ENCODE measurements around the gene PRTFDC1.
"Not testable (repeated sequence)": the region's sequence is repeated elsewhere in the genome, so short reads cannot be mapped to it uniquely, and the experiment has no call there.

Gene PRTFDC1

GRCh38 chr10:24963521-24964041 is 11.2 kb upstream of the PRTFDC1 start:
- DNase-seq: no peak

- DNase-seq: no peak
Measured at GRCh38 chr10:24962995-24963394, 10.6 kb upstream of the PRTFDC1 start.

- DNase-seq: no peak
Measured at GRCh38 chr10:24961582-24961981, 9.2 kb upstream of the PRTFDC1 start.

- no peak for DNase-seq
Measured at GRCh38 chr10:24959382-24959730, 7.0 kb upstream of the PRTFDC1 start.

GRCh38 chr10:24958721-24959381 is 6.4 kb upstream of the PRTFDC1 start:
- DNase-seq: no peak

- no peak for DNase-seq
Measured at GRCh38 chr10:24958091-24958720, 5.8 kb upstream of the PRTFDC1 start.

- not testable (repeated sequence) for DNase-seq
Measured at GRCh38 chr10:24957624-24958051, 5.2 kb upstream of the PRTFDC1 start.

- no peak for DNase-seq
Measured at GRCh38 chr10:24953675-24954074, 1.3 kb upstream of the PRTFDC1 start.

GRCh38 chr10:24952707-24953645 is 570 bp upstream of the PRTFDC1 start:
- peak in 3 of 4 experiments; percentile 8 to 51 (median 40) for DNase-seq

GRCh38 chr10:24951201-24952142 is 934 bp downstream of the PRTFDC1 start:
- DNase-seq: no peak

GRCh38 chr10:24950439-24950838 is 2.0 kb downstream of the PRTFDC1 start:
- no peak for DNase-seq

- DNase-seq: no peak
Measured at GRCh38 chr10:24949616-24950015, 2.8 kb downstream of the PRTFDC1 start.

GRCh38 chr10:24947304-24948097 is 4.9 kb downstream of the PRTFDC1 start:
- no peak for DNase-seq

GRCh38 chr10:24944512-24945255 is 7.7 kb downstream of the PRTFDC1 start:
- DNase-seq: no peak

GRCh38 chr10:24938525-24938924 is 13.9 kb downstream of the PRTFDC1 start:
- DNase-seq: no peak

GRCh38 chr10:24938076-24938475 is 14.3 kb downstream of the PRTFDC1 start:
- DNase-seq: no peak

- no peak for DNase-seq
Measured at GRCh38 chr10:24935504-24936292, 16.7 kb downstream of the PRTFDC1 start.

GRCh38 chr10:24931236-24931635 is 21.2 kb downstream of the PRTFDC1 start:
- no peak for DNase-seq

GRCh38 chr10:24930427-24930826 is 22.0 kb downstream of the PRTFDC1 start:
- no peak for DNase-seq

GRCh38 chr10:24929904-24930303 is 22.5 kb downstream of the PRTFDC1 start:
- DNase-seq: no peak

Data from activated naive CD4-positive, alpha-beta T cell (primary cell).